ENCODE results near the gene PCED1B. TPM values are rescaled to one million over a fixed set of nuclear protein-coding genes. Genes with fewer than 3 reads are reported as not detected.

The PCED1B gene
- total RNA-seq, 1 donor from 2014 or later = 6.9 TPM

- Histone ChIP-seq H3K27me3 (no peaks in the 10 kb centered on the region), H3K9me3 (no peaks in the 10 kb centered on the region), H3K4me1 (peaks cover 5% of the 10 kb centered on the region), H3K27ac (no peak overlapping the region), H3K36me3 (no peaks in the 10 kb centered on the region), H3K4me3 (no peak overlapping the region)
- DNase-seq (ENCODE audit: extremely low spot score in 2 of 2) = no peak
- TF ChIP-seq CTCF (IDR thresholded peaks at IDR 0.05) (no peak), POLR2A (IDR thresholded peaks at IDR 0.05) (no peak), POLR2AphosphoS5 (IDR thresholded peaks at IDR 0.05; ENCODE audit: insufficient read depth in 1 of 2, low read depth in 1 of 2) (no peak)
- intact Hi-C loops (cut with DNase I) = loop anchor here (5.0 kb wide), 1 partner anchor 1555 kb away; no protein-coding TSS in a partner anchor
Measured at GRCh38 chr12:47247418-47247817, 168.0 kb downstream of the PCED1B start.

- no peaks in the 10 kb centered on the region for H3K9me3 ChIP-seq
- intact Hi-C loops (cut with DNase I) = loop anchor here (5.0 kb wide), 1 partner anchor 1557 kb away; no protein-coding TSS in a partner anchor
- peaks cover 5% of the 10 kb centered on the region for H3K4me1 ChIP-seq
- H3K4me3 ChIP-seq = no peak overlapping the region
- no peak overlapping the region for H3K27ac ChIP-seq
- no peaks in the 10 kb centered on the region for H3K27me3 ChIP-seq
- TF ChIP-seq CTCF (IDR thresholded peaks at IDR 0.05) (no peak), POLR2AphosphoS5 (IDR thresholded peaks at IDR 0.05; ENCODE audit: insufficient read depth in 1 of 2, low read depth in 1 of 2) (no peak), POLR2A (IDR thresholded peaks at IDR 0.05) (no peak)
- DNase-seq (ENCODE audit: extremely low spot score in 2 of 2) = no peak
- H3K36me3 ChIP-seq = no peaks in the 10 kb centered on the region
Measured at GRCh38 chr12:47249082-47249481, 169.7 kb downstream of the PCED1B start.

GRCh38 chr12:47249719-47250357, 170.4 kb downstream of the PCED1B start:
- H3K4me3 ChIP-seq = no peak overlapping the region
- TF ChIP-seq POLR2A (IDR thresholded peaks at IDR 0.05) (no peak), CTCF (IDR thresholded peaks at IDR 0.05) (no peak), POLR2AphosphoS5 (IDR thresholded peaks at IDR 0.05; ENCODE audit: insufficient read depth in 1 of 2, low read depth in 1 of 2) (no peak)
- H3K27me3 ChIP-seq = no peaks in the 10 kb centered on the region
- H3K27ac ChIP-seq = no peak overlapping the region
- no peaks in the 10 kb centered on the region for H3K9me3 ChIP-seq
- no peak for DNase-seq (ENCODE audit: extremely low spot score in 2 of 2)
- intact Hi-C loops (cut with DNase I) = loop anchor here (5.0 kb wide), 1 partner anchor 1558 kb away; no protein-coding TSS in a partner anchor
- H3K4me1 ChIP-seq = peaks cover 5% of the 10 kb centered on the region
- H3K36me3 ChIP-seq = no peaks in the 10 kb centered on the region

DNA sequence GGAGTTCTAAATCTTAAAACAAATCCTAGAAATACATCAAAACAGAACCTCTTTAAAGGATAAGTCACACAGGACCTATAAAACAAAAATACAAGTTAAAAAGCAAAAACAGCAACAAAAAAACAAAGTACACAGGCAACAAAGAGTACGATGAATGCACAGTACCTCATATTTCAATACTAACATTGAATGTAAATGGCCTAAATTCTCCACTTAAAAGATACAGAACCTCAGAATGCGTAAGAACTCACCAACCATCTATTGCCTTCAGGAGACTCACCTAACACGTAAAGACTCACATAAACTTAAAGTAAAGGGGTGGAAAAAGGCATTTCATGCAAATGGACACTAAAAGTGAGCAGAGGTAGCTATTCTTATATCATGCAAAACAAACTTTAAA, 172.5 kb downstream of the PCED1B start:
- H3K27ac ChIP-seq = no peak overlapping the region
- intact Hi-C loops (cut with DNase I) = no loop called here
- peaks cover 5% of the 10 kb centered on the region for H3K4me1 ChIP-seq
- H3K36me3 ChIP-seq = no peaks in the 10 kb centered on the region
- TF ChIP-seq POLR2AphosphoS5 (IDR thresholded peaks at IDR 0.05; ENCODE audit: insufficient read depth in 1 of 2, low read depth in 1 of 2) (no peak), CTCF (IDR thresholded peaks at IDR 0.05) (no peak), POLR2A (IDR thresholded peaks at IDR 0.05) (no peak)
- H3K4me3 ChIP-seq = no peak overlapping the region
- no peaks in the 10 kb centered on the region for H3K9me3 ChIP-seq
- no peaks in the 10 kb centered on the region for H3K27me3 ChIP-seq
- DNase-seq (ENCODE audit: extremely low spot score in 2 of 2) = no peak

DNA sequence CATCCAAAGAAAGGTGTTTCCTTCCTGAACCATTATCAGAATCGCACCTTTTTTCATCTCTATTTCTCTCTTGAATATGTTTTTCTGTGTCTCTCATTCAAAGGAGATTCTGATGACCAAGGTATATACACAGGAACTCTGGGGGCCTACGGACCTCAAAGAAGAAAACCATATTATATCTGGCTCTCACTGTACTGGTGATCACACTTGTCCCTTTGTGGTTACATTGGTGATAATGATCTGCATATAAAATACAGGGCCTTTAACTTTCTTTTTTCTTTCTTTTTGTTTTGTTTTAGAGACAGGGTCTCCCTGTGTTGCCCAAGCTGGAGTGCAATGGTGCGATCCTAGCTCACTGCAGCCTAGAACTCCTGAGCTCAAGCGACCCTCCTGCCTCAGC, 185.5 kb downstream of the PCED1B start:
- no peaks in the 10 kb centered on the region for H3K4me1 ChIP-seq
- intact Hi-C loops (cut with DNase I) = no loop called here

More for the DNA sequence above, 185.5 kb downstream of the PCED1B start:
- Histone ChIP-seq H3K4me3 (no peak overlapping the region), H3K27ac (no peak overlapping the region), H3K27me3 (no peaks in the 10 kb centered on the region), H3K9me3 (no peaks in the 10 kb centered on the region), H3K36me3 (no peaks in the 10 kb centered on the region)
- no peak for TF ChIP-seq CTCF (IDR thresholded peaks at IDR 0.05)
- no peak for TF ChIP-seq POLR2A (IDR thresholded peaks at IDR 0.05)
- no peak for TF ChIP-seq POLR2AphosphoS5 (IDR thresholded peaks at IDR 0.05; ENCODE audit: insufficient read depth in 1 of 2, low read depth in 1 of 2)
- no peak for DNase-seq (ENCODE audit: extremely low spot score in 2 of 2)
